ENCODE results near the gene TDO2. TPM values are rescaled to one million over a fixed set of nuclear protein-coding genes. Genes with fewer than 3 reads are reported as not detected.

The TDO2 gene
- total RNA-seq, 4 donors from 2014 or later = not detected

DNA sequence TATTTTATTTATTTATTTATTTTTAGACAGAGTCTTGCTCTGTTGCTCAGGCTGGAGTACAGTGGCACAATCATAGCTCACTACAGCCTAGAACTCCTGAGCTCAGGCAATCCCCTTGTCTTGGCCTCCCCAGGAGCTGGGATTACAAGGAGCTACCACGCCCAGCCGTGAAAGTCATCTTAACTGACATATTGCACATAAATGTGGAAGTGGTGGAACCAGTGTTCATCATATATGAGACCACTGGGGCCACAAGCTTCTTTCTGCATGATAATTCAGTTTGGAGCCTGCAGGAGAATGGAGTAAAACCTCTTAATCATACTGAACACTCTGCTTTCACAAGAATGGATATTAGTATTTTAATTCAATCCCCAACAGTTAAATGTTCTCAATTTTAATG is 62.7 kb downstream of the TDO2 start:
- DNase-seq (ENCODE audit: extremely low spot score) = no peak
- WGBS = 80% methylated on average over 2 of the region's 2 CpGs
- intact Hi-C loops (cut with DNase I) = no loop called here
- Histone ChIP-seq H3K9me3 (no peaks in the 10 kb centered on the region), H3K27ac (replicated peaks in 1 of 4) (no peak overlapping the region), H3K4me3 (no peak overlapping the region), H3K4me1 (peaks cover 0 to 9% (median 4%) of the 10 kb centered on the region in 4 donors), H3K36me3 (no peaks in the 10 kb centered on the region), H3K27me3 (no peaks in the 10 kb centered on the region)
- TF ChIP-seq POLR2A (IDR thresholded peaks at IDR 0.05; ENCODE audit: low read depth) (no peak), EP300 (IDR thresholded peaks at IDR 0.05) (no peak), POLR2AphosphoS5 (IDR thresholded peaks at IDR 0.05) (no peak), CTCF (IDR thresholded peaks at IDR 0.05) (no peak)

GRCh38 chr4:155966731-155967395 is 63.4 kb downstream of the TDO2 start:
- H3K9me3 ChIP-seq = no peaks in the 10 kb centered on the region
- no peaks in the 10 kb centered on the region for H3K27me3 ChIP-seq
- intact Hi-C loops (cut with DNase I) = no loop called here
- no peak for DNase-seq (ENCODE audit: extremely low spot score)
- peaks cover 0 to 5% (median 2%) of the 10 kb centered on the region in 4 donors for H3K4me1 ChIP-seq
- 81% methylated on average over 3 of the region's 3 CpGs for WGBS
- TF ChIP-seq POLR2AphosphoS5 (IDR thresholded peaks at IDR 0.05) (no peak), CTCF (IDR thresholded peaks at IDR 0.05) (no peak), POLR2A (IDR thresholded peaks at IDR 0.05; ENCODE audit: low read depth) (no peak), EP300 (IDR thresholded peaks at IDR 0.05) (no peak)
- H3K27ac ChIP-seq (replicated peaks in 1 of 4) = no peak overlapping the region
- no peaks in the 10 kb centered on the region for H3K36me3 ChIP-seq
- H3K4me3 ChIP-seq = no peak overlapping the region

Other genes with a start within 250 kb of the TDO2 start
- 10 to 100 TPM; 50.3 to 73.7 (median 57.8) TPM for gene GUCY1A1, start 236.8 kb upstream of the TDO2 start, total RNA-seq
- gene GUCY1B1, start 144.7 kb upstream of the TDO2 start, total RNA-seq = 10 to 100 TPM; 30.6 to 61.9 (median 41.6) TPM
- gene ASIC5, start 37.4 kb upstream of the TDO2 start, total RNA-seq = not detected
- 10 to 100 TPM; 18.8 to 22.8 (median 21.3) TPM for gene CTSO, start 50.2 kb downstream of the TDO2 start, total RNA-seq